DND-41 (cell line): ENCODE data around the gene ILDR2.

Experiments used
- ATAC-seq: fragments of 200-7000 bp; cut with Tn5 transposase; 3 replicates; pipeline ENCODE4 v1.9.1; 2021; ENCODE audit warnings: low read depth; ENCODE audit not compliant: insufficient read depth
- DNase-seq: peaks from one replicate; pipeline ENCODE4 v3.0.0-alpha.2; 2020
- H2AFZ ChIP-seq: 2 replicates; pipeline ENCODE4 v1.6.0; 2012; ENCODE audit warnings: low read depth, low read length
- H3K27ac ChIP-seq: 2 replicates; pipeline ENCODE4 v1.5.1; 2012; ENCODE audit warnings: low read length, inconsistent platforms
- H3K27me3 ChIP-seq: fragments of 200-600 bp; sonication (generic); 2 replicates; pipeline ENCODE4 v1.6.0; 2012; ENCODE audit warnings: low read length, mild to moderate bottlenecking, inconsistent platforms; ENCODE audit not compliant: insufficient read depth, poor library complexity
- H3K36me3 ChIP-seq: 2 replicates; pipeline ENCODE4 v1.5.1; 2012; ENCODE audit warnings: low read length, inconsistent platforms; ENCODE audit not compliant: insufficient read depth
- H3K4me1 ChIP-seq: 2 replicates; pipeline ENCODE4 v1.5.1; 2012; ENCODE audit warnings: mild to moderate bottlenecking, low read length; ENCODE audit not compliant: insufficient read depth
- H3K4me2 ChIP-seq: 2 replicates; pipeline ENCODE4 v1.6.0; 2012; ENCODE audit warnings: mild to moderate bottlenecking, moderate library complexity, low read length, inconsistent platforms; ENCODE audit not compliant: insufficient read depth
- H3K4me3 ChIP-seq, 2 experiments: fragments of 200-600 bp in 1 of 2; shearing (Covaris generic) in 1 of 2; 2 replicates each; pipeline ENCODE4 v1.5.1; 2012 to 2016; ENCODE audit warnings: inconsistent platforms in 2 of 2, low read length in 2 of 2, mild to moderate bottlenecking in 2 of 2, low read depth in 1 of 2, moderate library complexity in 1 of 2
- H3K79me2 ChIP-seq: 2 replicates; pipeline ENCODE4 v1.6.0; 2012; ENCODE audit warnings: low read length, inconsistent platforms; ENCODE audit not compliant: insufficient read depth
- H3K9ac ChIP-seq: 2 replicates; pipeline ENCODE4 v1.6.0; 2012; ENCODE audit warnings: low read depth, mild to moderate bottlenecking, inconsistent platforms, low read length, moderate library complexity
- H3K9me3 ChIP-seq: 2 replicates; pipeline ENCODE4 v1.5.1; 2012; ENCODE audit warnings: low read length, moderate library complexity, mild to moderate bottlenecking, inconsistent platforms; ENCODE audit not compliant: insufficient read depth, severe bottlenecking
- H4K20me1 ChIP-seq: 2 replicates; pipeline ENCODE4 v1.6.0; 2012; ENCODE audit warnings: low read length; ENCODE audit not compliant: insufficient read depth
- EZH2 ChIP-seq: IDR thresholded peaks from 3 replicates; pipeline ENCODE4 v1.6.1; 2012; ENCODE audit warnings: borderline replicate concordance, low read depth, mild to moderate bottlenecking, moderate library complexity, low read length, inconsistent platforms; ENCODE audit not compliant: severe bottlenecking
- TF ChIP-seq, protein P1 (sequence below): IDR thresholded peaks from 2 replicates; pipeline ENCODE4 v1.5.1; 2012; ENCODE audit warnings: borderline replicate concordance, low read length, moderate library complexity, mild to moderate bottlenecking; ENCODE audit not compliant: poor library complexity, severe bottlenecking; ENCODE audit errors: extremely low read depth

The ILDR2 gene, protein sequence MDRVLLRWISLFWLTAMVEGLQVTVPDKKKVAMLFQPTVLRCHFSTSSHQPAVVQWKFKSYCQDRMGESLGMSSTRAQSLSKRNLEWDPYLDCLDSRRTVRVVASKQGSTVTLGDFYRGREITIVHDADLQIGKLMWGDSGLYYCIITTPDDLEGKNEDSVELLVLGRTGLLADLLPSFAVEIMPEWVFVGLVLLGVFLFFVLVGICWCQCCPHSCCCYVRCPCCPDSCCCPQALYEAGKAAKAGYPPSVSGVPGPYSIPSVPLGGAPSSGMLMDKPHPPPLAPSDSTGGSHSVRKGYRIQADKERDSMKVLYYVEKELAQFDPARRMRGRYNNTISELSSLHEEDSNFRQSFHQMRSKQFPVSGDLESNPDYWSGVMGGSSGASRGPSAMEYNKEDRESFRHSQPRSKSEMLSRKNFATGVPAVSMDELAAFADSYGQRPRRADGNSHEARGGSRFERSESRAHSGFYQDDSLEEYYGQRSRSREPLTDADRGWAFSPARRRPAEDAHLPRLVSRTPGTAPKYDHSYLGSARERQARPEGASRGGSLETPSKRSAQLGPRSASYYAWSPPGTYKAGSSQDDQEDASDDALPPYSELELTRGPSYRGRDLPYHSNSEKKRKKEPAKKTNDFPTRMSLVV

DNA sequence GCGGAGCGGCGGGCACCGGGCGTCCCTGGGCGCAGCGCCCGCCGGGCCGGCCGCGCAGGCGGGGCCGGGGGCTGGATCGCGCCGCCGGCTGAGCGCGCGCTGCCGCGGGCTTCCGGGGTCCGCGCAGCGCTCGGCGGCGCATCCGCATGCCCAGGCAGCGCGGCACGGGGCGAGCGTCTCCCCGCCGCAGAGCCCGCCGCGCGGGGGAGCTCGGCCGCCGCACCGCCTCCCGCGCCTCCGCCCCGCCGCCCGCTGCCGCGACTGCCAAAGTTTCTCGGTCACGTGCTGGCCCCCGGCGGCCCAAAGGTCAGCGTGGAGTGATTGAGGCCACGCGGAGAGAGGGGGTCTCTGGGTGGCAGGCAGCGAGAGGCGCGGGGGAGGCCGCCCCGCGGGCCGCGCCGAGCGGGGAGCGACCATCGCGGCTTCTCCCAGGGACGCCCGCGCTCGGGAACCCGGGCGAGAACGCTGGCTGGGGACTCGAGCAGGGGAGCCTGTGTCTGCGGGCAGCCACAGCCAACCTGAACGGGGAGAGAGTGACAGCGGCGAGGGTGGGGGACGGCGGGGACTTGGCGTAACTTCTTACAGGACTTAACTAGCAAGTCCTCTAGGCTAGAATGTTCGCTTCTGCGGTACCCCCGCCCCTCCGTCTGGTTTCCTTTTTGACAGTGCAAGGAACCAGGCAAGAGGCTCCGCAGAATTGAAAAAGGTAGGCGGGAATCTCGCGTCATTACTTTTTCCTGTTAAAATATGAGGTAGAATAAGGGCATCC, at the start of gene ILDR2:
Gene ILDR2 (minus strand): TSS at position 180 of the 769 bp plus-strand sequence. CDS start 272 bp downstream, outside the sequence.
- Histone ChIP-seq H3K27me3 (no peaks in the 10 kb centered on the region), H3K4me3 (peak within 1 kb of the TSS; percentile 54 to 85), H3K4me1 (peaks cover 53% of the 10 kb centered on the region), H3K27ac (peak within 1 kb of the TSS; percentile 76), H3K36me3 (no peaks in the 10 kb centered on the region), H3K79me2 (peaks cover 22% of the 10 kb centered on the region), H4K20me1 (no peaks in the 10 kb centered on the region), H2AFZ (peak within 1 kb of the TSS; percentile 93), H3K4me2 (peak within 1 kb of the TSS; percentile 86), H3K9me3 (no peaks in the 10 kb centered on the region), H3K9ac (peak within 1 kb of the TSS; percentile 76)
- no peak for TF ChIP-seq EZH2
- TF ChIP-seq, protein P1, sequence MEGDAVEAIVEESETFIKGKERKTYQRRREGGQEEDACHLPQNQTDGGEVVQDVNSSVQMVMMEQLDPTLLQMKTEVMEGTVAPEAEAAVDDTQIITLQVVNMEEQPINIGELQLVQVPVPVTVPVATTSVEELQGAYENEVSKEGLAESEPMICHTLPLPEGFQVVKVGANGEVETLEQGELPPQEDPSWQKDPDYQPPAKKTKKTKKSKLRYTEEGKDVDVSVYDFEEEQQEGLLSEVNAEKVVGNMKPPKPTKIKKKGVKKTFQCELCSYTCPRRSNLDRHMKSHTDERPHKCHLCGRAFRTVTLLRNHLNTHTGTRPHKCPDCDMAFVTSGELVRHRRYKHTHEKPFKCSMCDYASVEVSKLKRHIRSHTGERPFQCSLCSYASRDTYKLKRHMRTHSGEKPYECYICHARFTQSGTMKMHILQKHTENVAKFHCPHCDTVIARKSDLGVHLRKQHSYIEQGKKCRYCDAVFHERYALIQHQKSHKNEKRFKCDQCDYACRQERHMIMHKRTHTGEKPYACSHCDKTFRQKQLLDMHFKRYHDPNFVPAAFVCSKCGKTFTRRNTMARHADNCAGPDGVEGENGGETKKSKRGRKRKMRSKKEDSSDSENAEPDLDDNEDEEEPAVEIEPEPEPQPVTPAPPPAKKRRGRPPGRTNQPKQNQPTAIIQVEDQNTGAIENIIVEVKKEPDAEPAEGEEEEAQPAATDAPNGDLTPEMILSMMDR, result peak; percentile 34
- DNase-seq (peak; percentile 83), ATAC-seq (peak; percentile 80)

DNA sequence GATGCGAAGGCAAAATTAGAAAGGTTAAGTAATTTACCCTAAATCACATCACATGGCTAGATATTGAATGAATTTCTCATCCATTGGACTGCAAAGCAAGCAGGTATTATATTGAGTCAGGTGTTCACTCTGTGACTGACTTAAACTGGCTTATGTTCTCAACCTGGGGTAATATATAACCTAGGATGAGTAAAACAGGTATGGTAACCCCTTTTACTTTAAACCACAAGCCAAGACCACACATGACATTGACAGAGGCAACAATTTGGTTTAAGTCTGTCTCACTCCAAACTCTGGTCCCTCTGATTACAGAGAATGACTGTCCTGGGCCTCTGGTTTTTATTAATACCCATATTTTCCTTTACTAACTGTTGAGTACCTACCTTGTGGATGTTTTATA, 47.0 kb upstream of the ILDR2 start:
- no peaks in the 10 kb centered on the region for H3K36me3 ChIP-seq
- DNase-seq (no peak), ATAC-seq (no peak)
- H3K27me3 ChIP-seq, result no peaks in the 10 kb centered on the region
- no peak overlapping the region for H3K9ac ChIP-seq
- no peaks in the 10 kb centered on the region for H3K9me3 ChIP-seq
- H3K4me3 ChIP-seq, result no peak overlapping the region
- no peaks in the 10 kb centered on the region for H4K20me1 ChIP-seq
- H3K4me1 ChIP-seq, result no peaks in the 10 kb centered on the region
- no peak overlapping the region for H2AFZ ChIP-seq
- TF ChIP-seq EZH2, result no peak
- TF ChIP-seq, protein P1, result no peak
- no peak overlapping the region for H3K4me2 ChIP-seq
- H3K27ac ChIP-seq, result no peak overlapping the region
- H3K79me2 ChIP-seq, result no peaks in the 10 kb centered on the region

DNA sequence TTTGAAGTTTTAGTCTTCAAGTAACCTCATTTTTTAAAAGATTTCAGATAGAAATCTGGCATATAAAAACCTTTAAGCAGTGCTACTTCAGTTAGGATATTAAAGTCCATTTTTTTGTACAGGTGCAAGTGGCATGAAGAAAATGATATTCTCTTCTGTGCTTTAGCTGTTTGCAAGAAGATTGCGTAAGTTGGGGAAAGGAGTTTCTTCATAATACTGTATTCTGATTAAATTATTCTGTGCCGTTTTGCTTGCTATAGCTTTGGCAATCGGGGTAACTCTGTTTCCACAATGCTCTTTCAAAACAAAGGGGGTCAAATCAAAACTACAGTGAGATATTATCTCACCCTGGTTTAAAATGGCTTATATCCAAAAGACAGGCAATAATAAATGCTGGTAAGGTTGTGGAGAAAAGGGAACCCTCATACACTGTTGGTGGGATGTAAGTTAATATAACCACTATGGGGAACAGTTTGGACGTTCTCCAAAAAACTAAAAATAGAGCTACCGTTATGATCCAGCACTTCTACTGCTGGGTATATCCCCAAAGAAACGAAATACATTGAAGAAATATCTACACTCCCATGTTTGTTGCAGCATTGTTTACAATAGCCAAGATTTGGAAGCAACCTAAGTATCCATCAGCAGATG, 40.9 kb upstream of the ILDR2 start:
- Histone ChIP-seq H3K9me3 (no peaks in the 10 kb centered on the region), H2AFZ (no peak overlapping the region), H3K36me3 (no peaks in the 10 kb centered on the region), H3K9ac (no peak overlapping the region), H3K79me2 (no peaks in the 10 kb centered on the region), H3K4me1 (no peaks in the 10 kb centered on the region), H4K20me1 (no peaks in the 10 kb centered on the region), H3K27ac (no peak overlapping the region), H3K4me2 (no peak overlapping the region), H3K27me3 (no peaks in the 10 kb centered on the region), H3K4me3 (no peak overlapping the region)
- no peak for TF ChIP-seq EZH2
- TF ChIP-seq, protein P1, result no peak
- ATAC-seq, result no peak
- DNase-seq, result no peak
